Epidermal melanocyte (primary cell): ENCODE results near the gene HYAL4.
"Not testable (repeated sequence)": the region's sequence is repeated elsewhere in the genome, so short reads cannot be mapped to it uniquely, and the experiment has no call there.

Source experiments
- DNase-seq: peaks from one replicate; pipeline ENCODE4 v3.0.0; 2011; ENCODE audit warnings: low spot score; ENCODE audit not compliant: insufficient read length

Gene HYAL4

GRCh38 chr7:123846217-123846891, 1.4 kb downstream of the HYAL4 start:
- no peak for DNase-seq

DNA sequence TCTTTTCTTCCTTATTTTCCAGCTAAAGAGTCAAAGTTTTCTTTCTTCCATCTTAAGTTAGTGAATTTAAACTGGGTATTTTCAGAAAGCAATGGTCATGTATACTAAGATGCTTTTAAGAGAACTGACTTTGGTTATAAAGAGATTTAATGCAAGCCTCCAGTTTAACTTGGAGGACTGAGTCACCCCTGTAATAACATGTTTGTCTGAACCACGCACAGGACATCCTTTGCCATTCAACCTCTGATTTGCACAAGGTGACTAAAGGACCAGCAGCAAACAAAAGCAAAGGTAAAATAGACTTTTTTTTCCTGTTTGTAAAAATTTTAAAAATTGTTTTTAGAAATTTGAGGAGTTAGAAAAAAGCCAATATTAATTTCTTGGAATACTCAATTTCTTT, 2.9 kb downstream of the HYAL4 start:
- no peak for DNase-seq

GRCh38 chr7:123849855-123850254, 4.9 kb downstream of the HYAL4 start:
- DNase-seq, result no peak

DNA sequence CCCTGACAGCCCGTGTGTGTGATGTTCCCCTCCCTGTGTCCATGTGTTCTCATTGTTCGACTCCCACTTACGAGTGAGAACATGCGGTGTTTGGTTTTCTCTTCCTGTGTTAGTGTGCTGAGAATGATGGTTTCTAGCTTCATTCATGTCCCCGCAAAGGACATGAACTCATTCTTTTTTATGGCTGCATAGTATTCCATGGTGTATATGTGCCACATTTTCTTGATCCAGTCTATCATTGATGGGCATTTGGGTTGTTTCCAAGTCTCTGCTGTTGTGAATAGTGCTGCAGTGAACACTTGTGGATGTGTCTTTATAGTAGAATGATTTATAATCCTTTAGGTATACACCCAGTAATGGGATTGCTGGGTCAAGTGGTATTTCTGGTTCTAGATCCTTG, 6.4 kb downstream of the HYAL4 start:
- DNase-seq, result not testable (repeated sequence)

DNA sequence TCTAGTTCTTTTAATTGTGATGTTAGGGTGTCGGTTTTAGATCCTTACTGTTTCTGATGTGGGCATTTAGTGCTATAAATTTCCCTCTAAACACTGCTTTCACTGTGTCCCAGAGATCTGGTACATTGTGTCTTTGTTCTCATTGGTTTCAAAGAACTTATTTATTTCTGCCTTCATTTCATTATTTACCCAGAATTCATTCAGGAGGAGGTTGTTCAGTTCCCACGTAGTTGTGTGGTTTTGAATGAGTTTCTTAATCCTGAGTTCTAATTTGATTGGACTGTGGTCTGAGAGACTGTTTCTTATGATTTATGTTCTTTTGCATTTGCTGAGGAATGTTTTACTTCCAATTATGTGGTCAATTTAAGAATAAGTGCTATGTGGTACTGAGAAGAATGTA, 9.3 kb downstream of the HYAL4 start:
- not testable (repeated sequence) for DNase-seq

DNA sequence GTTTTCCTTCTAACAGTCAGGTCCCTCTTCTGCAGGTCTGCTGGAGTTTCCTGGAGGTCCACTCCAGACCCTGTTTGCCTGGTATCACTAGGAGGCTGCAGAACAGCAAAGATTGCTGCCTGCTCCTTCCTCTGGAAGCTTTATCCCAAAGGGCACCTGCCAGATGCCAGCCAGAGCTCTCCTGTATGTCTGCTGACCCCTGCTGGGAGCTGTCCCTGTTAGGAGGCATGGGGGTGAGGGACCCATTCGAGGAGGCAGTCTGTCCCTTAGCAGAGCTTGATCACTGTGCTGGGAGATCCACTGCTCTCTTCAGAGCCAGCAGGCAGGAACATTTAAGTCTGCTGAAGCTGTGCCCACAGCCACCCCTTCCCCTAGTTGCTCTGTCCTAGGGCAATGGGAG, 11.5 kb downstream of the HYAL4 start:
- not testable (repeated sequence) for DNase-seq

DNA sequence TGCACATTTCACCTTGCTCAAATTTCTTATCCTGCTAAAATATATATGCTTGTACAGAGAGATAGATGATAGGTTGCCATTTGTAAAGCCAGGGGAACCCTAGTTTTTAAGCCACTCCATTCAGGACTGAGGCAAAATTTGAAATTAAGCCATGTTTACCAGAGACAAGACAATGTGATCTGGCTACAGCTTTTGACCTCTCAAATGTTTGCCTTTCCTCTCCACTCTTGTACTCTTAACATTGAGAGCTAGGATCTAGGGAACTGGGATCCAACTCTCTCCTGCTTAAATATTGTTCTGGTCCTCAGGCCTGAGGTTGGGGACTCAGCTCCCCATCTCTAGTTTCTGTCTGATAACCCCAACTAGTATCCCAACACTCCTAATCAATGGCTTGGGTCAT, 15.9 kb downstream of the HYAL4 start:
- no peak for DNase-seq

- DNase-seq, result no peak
Observed at GRCh38 chr7:123862775-123863174, 17.8 kb downstream of the HYAL4 start.

GRCh38 chr7:123863461-123863860, 18.5 kb downstream of the HYAL4 start:
- no peak for DNase-seq

DNA sequence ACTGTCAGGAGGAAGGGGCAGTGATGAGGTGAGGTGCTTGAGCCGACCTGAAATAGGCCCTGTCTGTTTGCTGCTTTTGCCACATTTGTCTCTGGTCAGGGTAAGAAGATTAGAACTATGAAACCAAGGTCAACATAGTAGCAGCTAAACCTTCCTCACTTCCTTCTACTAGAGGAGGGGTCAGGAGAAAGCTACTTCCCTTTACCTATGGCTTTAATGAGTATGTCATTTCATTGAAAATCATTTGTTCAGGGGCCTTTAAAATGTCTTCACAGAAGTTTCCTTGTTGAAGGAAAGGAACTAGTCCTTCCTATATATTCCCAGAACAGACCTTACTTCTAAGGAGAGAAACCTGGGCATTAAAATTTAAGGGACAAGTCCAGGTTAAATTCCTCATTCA, 19.0 kb downstream of the HYAL4 start:
- DNase-seq, result no peak

GRCh38 chr7:123864436-123864835, 19.5 kb downstream of the HYAL4 start:
- DNase-seq, result no peak

DNA sequence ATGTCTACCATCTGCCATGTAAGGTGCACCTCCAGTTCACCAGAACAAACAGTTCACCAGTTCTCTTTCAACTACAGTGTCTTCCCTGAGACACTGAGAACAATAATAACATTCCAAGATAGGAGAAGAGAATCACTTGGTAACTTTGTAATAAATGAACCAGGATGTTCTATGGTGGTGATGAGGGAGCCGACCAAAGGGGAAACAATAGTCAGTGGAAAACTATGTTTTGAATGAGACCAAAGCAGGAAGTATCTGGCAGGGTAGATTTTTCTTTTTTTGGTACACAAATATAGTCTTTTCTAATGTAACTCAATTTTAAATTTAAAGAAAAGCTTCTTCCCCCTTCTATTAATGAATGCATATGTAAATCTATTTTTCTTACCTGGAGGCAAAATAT, 20.0 kb downstream of the HYAL4 start:
- no peak for DNase-seq

DNA sequence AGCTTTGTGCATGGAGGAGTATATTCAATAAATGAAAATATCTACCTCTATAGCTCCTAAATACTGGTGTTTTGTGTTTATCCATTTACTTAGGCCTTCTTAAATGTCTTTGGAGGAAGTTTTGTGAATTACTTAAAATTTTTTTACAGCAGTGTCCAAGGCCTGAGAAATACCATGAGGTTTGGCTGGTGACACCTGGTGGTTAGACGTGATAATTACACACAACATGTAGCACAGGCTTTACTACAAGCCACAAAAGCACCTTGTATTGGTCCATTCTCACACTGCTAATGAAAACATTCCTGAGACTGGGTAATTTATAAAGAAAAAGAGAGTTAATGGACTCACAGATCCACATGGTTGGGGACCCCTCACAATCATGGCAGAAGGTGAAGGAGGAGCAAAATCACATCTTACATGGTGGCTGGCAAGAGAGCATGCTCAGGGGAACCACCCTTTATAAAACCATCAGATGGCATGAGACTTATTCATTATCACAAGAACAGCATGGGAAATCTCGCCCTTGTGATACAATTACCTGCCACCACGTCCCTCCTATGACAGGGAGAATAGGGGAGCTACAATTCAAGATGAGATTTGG, 20.6 kb downstream of the HYAL4 start:
- DNase-seq, result no peak

GRCh38 chr7:123867225-123867624, 22.3 kb downstream of the HYAL4 start:
- DNase-seq, result no peak

DNA sequence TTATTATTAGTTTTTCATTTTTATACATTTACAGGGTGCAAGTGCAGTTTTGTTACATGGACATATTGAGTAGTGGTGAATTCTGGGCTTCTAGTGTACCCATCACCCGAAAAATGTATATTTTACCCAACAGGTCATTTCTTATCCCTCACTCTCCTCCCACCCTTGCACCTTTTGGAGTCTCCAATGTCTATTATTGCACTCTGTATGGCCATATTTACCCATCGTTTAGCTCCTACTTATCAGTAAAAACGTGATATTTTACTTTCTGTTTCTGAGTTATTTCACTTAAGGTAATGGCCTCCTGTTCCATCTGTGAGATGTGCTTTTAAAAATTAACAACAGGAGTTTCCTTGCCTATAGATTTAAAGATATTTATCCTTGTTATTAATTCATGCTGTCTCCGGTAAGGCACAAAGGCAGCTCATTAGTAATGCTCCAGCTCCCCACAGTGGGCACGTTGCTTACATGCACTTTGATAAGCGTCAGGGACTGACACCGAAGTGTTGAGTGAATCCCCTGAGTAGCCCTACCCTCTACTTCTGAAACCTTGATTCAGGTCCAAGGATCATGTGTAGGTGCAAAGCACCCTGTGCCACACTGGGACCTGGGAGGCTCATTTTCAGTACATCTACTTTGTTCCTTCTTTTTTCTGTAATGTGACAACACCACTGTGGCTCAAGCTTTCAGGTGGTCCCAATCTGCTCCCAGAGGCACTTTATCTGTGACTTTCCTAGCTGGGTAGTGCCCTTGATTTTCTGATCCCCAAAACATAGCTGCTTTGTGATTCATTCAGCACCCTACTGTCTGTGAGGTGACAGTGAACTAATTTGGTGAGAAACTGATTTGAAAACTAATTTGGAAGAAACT, 27.3 kb downstream of the HYAL4 start:
- DNase-seq, result no peak

DNA sequence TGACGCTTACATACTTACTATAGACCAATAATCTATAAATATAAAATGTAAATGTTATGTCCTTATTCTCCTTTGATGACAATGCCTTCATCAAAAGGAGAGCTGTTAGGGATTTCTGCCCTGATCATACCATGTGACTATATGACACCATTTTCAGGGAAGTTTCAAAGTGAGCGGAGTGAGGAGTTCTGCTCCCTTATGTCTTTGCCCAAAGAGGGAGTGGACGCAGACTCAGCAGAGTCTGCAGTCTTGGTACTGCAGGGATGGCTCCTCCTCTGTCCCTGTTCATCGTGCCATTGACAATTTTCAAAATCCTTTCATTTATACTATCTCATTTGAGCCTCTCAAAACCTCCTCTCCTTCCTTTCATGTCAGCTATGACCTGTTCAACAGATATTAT, 27.9 kb downstream of the HYAL4 start:
- DNase-seq, result no peak

DNA sequence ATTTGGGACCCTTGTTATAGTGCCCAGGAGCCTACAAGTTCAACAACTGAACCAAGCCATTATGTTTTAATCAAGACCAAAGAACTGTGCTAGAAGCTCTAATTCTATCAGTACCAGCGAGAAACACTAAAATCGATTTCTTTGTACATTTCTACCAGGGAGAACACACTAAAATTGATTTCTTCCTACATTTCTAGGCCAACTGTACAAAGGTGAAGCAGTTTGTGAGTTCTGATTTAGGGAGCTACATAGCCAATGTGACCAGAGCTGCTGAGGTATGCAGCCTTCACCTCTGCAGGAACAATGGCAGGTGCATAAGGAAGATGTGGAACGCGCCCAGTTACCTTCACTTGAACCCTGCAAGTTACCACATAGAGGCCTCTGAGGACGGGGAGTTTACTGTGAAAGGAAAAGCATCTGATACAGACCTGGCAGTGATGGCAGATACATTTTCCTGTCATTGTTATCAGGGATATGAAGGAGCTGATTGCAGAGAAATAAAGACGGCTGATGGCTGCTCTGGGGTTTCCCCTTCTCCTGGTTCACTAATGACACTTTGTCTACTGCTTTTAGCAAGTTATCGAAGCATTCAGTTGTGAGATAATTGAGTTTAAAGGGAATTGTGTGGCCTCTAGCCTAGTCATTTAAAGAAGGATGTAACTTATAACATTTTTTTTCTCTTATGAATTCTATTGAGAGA, 31.7 kb downstream of the HYAL4 start:
- DNase-seq, result no peak

DNA sequence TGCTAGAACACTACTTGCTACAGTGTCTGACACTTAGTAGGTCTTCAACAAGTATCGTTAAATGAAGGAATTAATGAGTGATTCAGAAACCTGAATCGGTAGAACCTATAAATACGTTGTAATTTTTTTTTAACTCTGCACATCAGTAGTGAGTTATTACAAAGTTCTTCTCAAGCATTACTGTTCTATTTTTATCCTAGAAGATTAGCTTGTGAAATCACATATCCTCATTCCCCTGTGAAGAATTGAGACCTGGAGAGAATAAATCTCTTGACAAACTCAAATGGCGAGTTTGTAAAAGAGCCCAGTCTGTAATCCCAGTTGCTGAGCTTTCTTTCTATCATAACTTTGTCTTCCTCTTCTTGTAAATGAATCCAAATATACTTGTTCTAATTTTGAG, 34.7 kb downstream of the HYAL4 start:
- no peak for DNase-seq

- DNase-seq, result no peak
Observed at GRCh38 chr7:123881300-123881699, 36.3 kb downstream of the HYAL4 start.

GRCh38 chr7:123883154-123883553, 38.2 kb downstream of the HYAL4 start:
- no peak for DNase-seq

GRCh38 chr7:123888192-123888591, 43.2 kb downstream of the HYAL4 start:
- no peak for DNase-seq

GRCh38 chr7:123894753-123895152, 49.8 kb downstream of the HYAL4 start:
- not testable (repeated sequence) for DNase-seq
